Spleen (tissue), 7 donors: ENCODE results near the gene PIBF1.

Experiments
- CTCF ChIP-seq, 11 experiments: fragments of 200-600 bp in 7 of 11; fragments of 450-650 bp in 4 of 11; sonication (generic) in 4 of 11; IDR thresholded peaks in 8 of 11; conservative IDR thresholded peaks in 3 of 11; 1 replicate in 7 of 11; 2 replicates in 4 of 11; pipeline versions ENCODE4 v1.4.0 to v1.8.0; 2016 to 2021; ENCODE audit warnings: antibody characterized with exemption in 11 of 11, inconsistent platforms in 4 of 11, mild to moderate bottlenecking in 1 of 11
- POLR2AphosphoS5 ChIP-seq, 3 donors: sonication (generic); formaldehyde crosslinking; IDR thresholded peaks; one replicate each; pipeline ENCODE4 v1.5.1; 2017; ENCODE audit warnings: antibody characterized with exemption in 3 of 3
- donor health status: DM: no; HTN: no; CAD: no; lungs with moderate emphysema.
- donor health status: DM: no; HTN: no; CAD: no.
- donor health status: DM: no; HTN: no; CAD: no.

- TF ChIP-seq POLR2AphosphoS5 (IDR thresholded peaks at IDR 0.05), result no peak
- no peak for TF ChIP-seq CTCF (IDR thresholded peaks at IDR 0.05 in 8 of 11, conservative IDR thresholded peaks at IDR 0.05 in 3 of 11)
These were observed 220.0 kb downstream of the PIBF1 start for GRCh38 chr13:73001971-73002370.
